HCT116 (cell line): ENCODE measurements around the gene RAPGEF2. TPM values are rescaled to one million over a fixed set of nuclear protein-coding genes. Genes with fewer than 3 reads are reported as not detected.

Experiments used
- ATAC-seq: fragments of 200-7000 bp; cut with Tn5 transposase; 2 replicates; pipeline ENCODE4 v1.9.1; 2020; ENCODE audit warnings: mild to moderate bottlenecking, moderate library complexity
- BruUV-seq: library from RNA; stranded (reverse); fragments of 400-500 nt; replicated peaks from 2 replicates; lab custom pipeline; 2021; lab: Mats Ljungman, UMichigan
- CTCF ChIA-PET: fragments of 300-600 bp; sonication (Branson Sonifier 250); formaldehyde crosslinking; loops from one replicate; lab custom pipeline; 2021; ENCODE audit warnings: antibody characterized with exemption; lab: Charles Lee
- POLR2A ChIA-PET: fragments of 300-600, 350-600 bp; sonication (Branson Sonifier 250); formaldehyde crosslinking; loops from one replicate; lab custom pipeline; 2021; ENCODE audit warnings: antibody characterized with exemption; lab: Charles Lee
- RAD21 ChIA-PET, 2 experiments: fragments of 300-600 bp; sonication (Branson Sonifier 250); formaldehyde crosslinking; loops; one replicate each; lab custom pipeline; 2023; ENCODE audit warnings: low total read pairs in 2 of 2; ENCODE audit not compliant: uncharacterized antibody in 2 of 2, unreplicated experiment in 2 of 2, low non-redundant PET in 1 of 2; lab: Charles Lee
- DNase-seq: peaks from one replicate; pipeline ENCODE4 v3.0.0-alpha.2; 2010; ENCODE audit warnings: low read depth, low spot score
- H2AFZ ChIP-seq: fragments of 200-600 bp; shearing (Covaris generic), sonication (generic); 2 replicates; pipeline ENCODE4 v1.6.1; 2017; ENCODE audit warnings: low read depth, mixed run types, mixed read lengths, antibody characterized with exemption, low read length; ENCODE audit not compliant: poor library complexity, severe bottlenecking
- H3K27ac ChIP-seq: 2 replicates; pipeline ENCODE4 v1.5.1; 2012; ENCODE audit warnings: low read depth, low read length
- H3K27me3 ChIP-seq: fragments of 200-600 bp; sonication (generic); 2 replicates; pipeline ENCODE4 v1.6.1; 2016; ENCODE audit warnings: mixed run types, low read length, mixed read lengths; ENCODE audit not compliant: insufficient read depth
- H3K36me3 ChIP-seq, 2 experiments: fragments of 200-500 bp in 1 of 2; fragments of 200-600 bp in 1 of 2; sonication (Bioruptor generic) in 1 of 2; sonication (generic) in 1 of 2; 2 replicates each; pipeline versions ENCODE4 v1.5.1 to v1.6.1; 2014 to 2016; ENCODE audit warnings: low read length in 2 of 2, inconsistent platforms in 1 of 2, mixed read lengths in 1 of 2, mixed run types in 1 of 2; ENCODE audit not compliant: insufficient read depth in 2 of 2, control insufficient read depth in 1 of 2
- H3K4me1 ChIP-seq, 2 experiments: fragments of 200-600 bp in 1 of 2; sonication (generic) in 1 of 2; 2 replicates each; pipeline versions ENCODE4 v1.5.1 to v1.6.1; 2012 to 2017; ENCODE audit warnings: low read length in 2 of 2, inconsistent platforms in 1 of 2, mild to moderate bottlenecking in 1 of 2, mixed read lengths in 1 of 2, mixed run types in 1 of 2, moderate library complexity in 1 of 2; ENCODE audit not compliant: insufficient read depth in 2 of 2, control insufficient read depth in 1 of 2
- H3K4me2 ChIP-seq: fragments of 200-600 bp; sonication (generic); 2 replicates; pipeline ENCODE4 v1.6.1; 2017; ENCODE audit warnings: mixed run types, low read length, mixed read lengths
- H3K4me3 ChIP-seq, 2 experiments: fragments of 200-600 bp in 1 of 2; sonication (generic) in 1 of 2; replicated peaks in 1 of 2; 2 replicates each; pipeline ENCODE4 v1.5.1; 2011 to 2016; ENCODE audit warnings: low read length in 2 of 2, control low read depth in 1 of 2, low read depth in 1 of 2, mild to moderate bottlenecking in 1 of 2, mixed read lengths in 1 of 2, mixed run types in 1 of 2
- H3K79me2 ChIP-seq: fragments of 200-600 bp; sonication (generic); 2 replicates; pipeline ENCODE4 v1.6.1; 2017; ENCODE audit warnings: mild to moderate bottlenecking, mixed run types, low read length, moderate library complexity, mixed read lengths; ENCODE audit not compliant: insufficient read depth
- H3K9ac ChIP-seq: fragments of 200-600 bp; sonication (generic); 2 replicates; pipeline ENCODE4 v1.6.1; 2016; ENCODE audit warnings: low read length, mixed read lengths
- H3K9me2 ChIP-seq: fragments of 200-600 bp; sonication (generic), shearing (Covaris generic); 2 replicates; pipeline ENCODE4 v1.6.1; 2017; ENCODE audit warnings: mixed run types, mild to moderate bottlenecking, moderate library complexity; ENCODE audit not compliant: insufficient read depth
- H3K9me3 ChIP-seq, 2 experiments: fragments of 200-500 bp in 1 of 2; fragments of 200-600 bp in 1 of 2; sonication (Bioruptor generic) in 1 of 2; sonication (generic) in 1 of 2; 2 replicates each; pipeline ENCODE4 v1.6.1; 2014 to 2017; ENCODE audit warnings: low read length in 2 of 2, mixed read lengths in 2 of 2, inconsistent platforms in 1 of 2, low read depth in 1 of 2, mild to moderate bottlenecking in 1 of 2, mixed run types in 1 of 2, moderate library complexity in 1 of 2; ENCODE audit not compliant: control insufficient read depth in 1 of 2, insufficient read depth in 1 of 2
- H4K20me1 ChIP-seq: fragments of 200-600 bp; sonication (generic), shearing (Covaris generic); 2 replicates; pipeline ENCODE4 v1.6.1; 2017; ENCODE audit warnings: mixed run types, mild to moderate bottlenecking, moderate library complexity; ENCODE audit not compliant: insufficient read depth
- CBX3 ChIP-seq: IDR thresholded peaks from 2 replicates; pipeline ENCODE4 v1.6.1; 2012; ENCODE audit warnings: low read depth
- CEBPB ChIP-seq: IDR thresholded peaks from 2 replicates; pipeline ENCODE4 v1.6.1; 2012; ENCODE audit warnings: low read depth
- EGR1 ChIP-seq: IDR thresholded peaks from 2 replicates; pipeline ENCODE4 v1.6.1; 2012; ENCODE audit warnings: low read depth
- EZH2phosphoT487 ChIP-seq: fragments of 200-600 bp; IDR thresholded peaks from 2 replicates; pipeline ENCODE4 v1.6.1; 2018; ENCODE audit warnings: antibody characterized with exemption, borderline replicate concordance
- FOSL1 ChIP-seq: IDR thresholded peaks from 2 replicates; pipeline ENCODE4 v1.6.1; 2012; ENCODE audit warnings: low read depth
- JUND ChIP-seq: IDR thresholded peaks from 2 replicates; pipeline ENCODE4 v1.6.1; 2012
- POLR2A ChIP-seq: IDR thresholded peaks from 2 replicates; pipeline ENCODE4 v1.7.0; 2011; ENCODE audit warnings: borderline replicate concordance; ENCODE audit not compliant: insufficient read depth, insufficient read length; ENCODE audit errors: extremely low read depth
- POLR2AphosphoS5 ChIP-seq: IDR thresholded peaks from 2 replicates; pipeline ENCODE4 v1.6.1; 2011; ENCODE audit warnings: mild to moderate bottlenecking, low read depth, low read length, moderate library complexity
- RAD21 ChIP-seq: IDR thresholded peaks from 2 replicates; pipeline ENCODE4 v1.6.1; 2012; ENCODE audit warnings: low read depth, mild to moderate bottlenecking
- SIN3A ChIP-seq: IDR thresholded peaks from 2 replicates; pipeline ENCODE4 v1.6.1; 2012; ENCODE audit warnings: low read depth
- SP1 ChIP-seq: IDR thresholded peaks from 2 replicates; pipeline ENCODE4 v1.6.1; 2012; ENCODE audit warnings: low read depth
- TCF7L2 ChIP-seq: IDR thresholded peaks from 2 replicates; pipeline ENCODE4 v1.7.0; 2011; ENCODE audit warnings: borderline replicate concordance, inconsistent platforms; ENCODE audit not compliant: insufficient read depth, insufficient read length; ENCODE audit errors: extremely low read depth
- YY1 ChIP-seq: IDR thresholded peaks from 2 replicates; pipeline ENCODE4 v1.6.1; 2011; ENCODE audit warnings: low read length, low read depth, moderate library complexity, mild to moderate bottlenecking; ENCODE audit not compliant: insufficient replicate concordance; ENCODE audit errors: extremely low read depth
- ZNF274 ChIP-seq: fragments of 200-500 bp; sonication (Bioruptor generic); IDR thresholded peaks from 2 replicates; pipeline ENCODE4 v1.6.1; 2014; ENCODE audit warnings: mild to moderate bottlenecking, low read depth, low read length, inconsistent platforms
- intact Hi-C: fragments of 100-400 bp; cut with micrococcal nuclease; formaldehyde crosslinking; loops from 2 replicates; pipeline ENCODE4 v1.10.0; 2022
- total RNA-seq: library from RNA; stranded (reverse); gene quantifications from one replicate; pipeline ENCODE4 v1.2.1, GENCODE V29; 2021; ENCODE audit not compliant: unreplicated experiment
- TF ChIP-seq, protein P1 (sequence below): IDR thresholded peaks from 2 replicates; pipeline ENCODE4 v1.6.1; 2012; ENCODE audit warnings: low read depth
- TF ChIP-seq, protein P2 (sequence below): IDR thresholded peaks from 2 replicates; pipeline ENCODE4 v1.6.1; 2012
- TF ChIP-seq, protein P3 (sequence below): IDR thresholded peaks from 2 replicates; pipeline ENCODE4 v1.6.1; 2012

Gene RAPGEF2
- total RNA-seq, 1 experiment from 2014 or later = 21.2 TPM

DNA sequence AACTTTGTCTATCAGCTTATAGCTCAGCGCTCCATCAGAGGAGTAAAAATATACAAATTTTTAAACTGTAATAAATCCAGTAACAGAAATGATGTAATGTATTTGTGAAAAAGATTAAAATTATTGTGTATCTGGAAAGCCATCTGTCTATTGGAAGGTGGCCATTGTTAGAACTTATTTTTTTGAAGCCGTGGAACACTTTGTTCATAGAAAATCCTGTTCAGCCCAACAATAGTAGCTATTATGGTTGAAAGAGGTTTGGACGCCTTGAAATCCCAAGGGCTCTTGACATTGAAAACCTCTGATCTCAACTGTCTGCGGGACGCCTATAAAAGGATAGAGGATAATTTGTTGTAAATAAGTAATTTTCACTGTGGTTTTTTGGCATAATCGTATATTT, 98.3 kb downstream of the RAPGEF2 start:
- TF ChIP-seq EGR1 (no peak), TCF7L2 (no peak), POLR2A (no peak), SP1 (no peak), ZNF274 (no peak), CBX3 (no peak), JUND (no peak), EZH2phosphoT487 (no peak), YY1 (no peak), POLR2AphosphoS5 (no peak), CEBPB (no peak), RAD21 (no peak), FOSL1 (no peak), SIN3A (no peak)
- TF ChIP-seq, protein P1, sequence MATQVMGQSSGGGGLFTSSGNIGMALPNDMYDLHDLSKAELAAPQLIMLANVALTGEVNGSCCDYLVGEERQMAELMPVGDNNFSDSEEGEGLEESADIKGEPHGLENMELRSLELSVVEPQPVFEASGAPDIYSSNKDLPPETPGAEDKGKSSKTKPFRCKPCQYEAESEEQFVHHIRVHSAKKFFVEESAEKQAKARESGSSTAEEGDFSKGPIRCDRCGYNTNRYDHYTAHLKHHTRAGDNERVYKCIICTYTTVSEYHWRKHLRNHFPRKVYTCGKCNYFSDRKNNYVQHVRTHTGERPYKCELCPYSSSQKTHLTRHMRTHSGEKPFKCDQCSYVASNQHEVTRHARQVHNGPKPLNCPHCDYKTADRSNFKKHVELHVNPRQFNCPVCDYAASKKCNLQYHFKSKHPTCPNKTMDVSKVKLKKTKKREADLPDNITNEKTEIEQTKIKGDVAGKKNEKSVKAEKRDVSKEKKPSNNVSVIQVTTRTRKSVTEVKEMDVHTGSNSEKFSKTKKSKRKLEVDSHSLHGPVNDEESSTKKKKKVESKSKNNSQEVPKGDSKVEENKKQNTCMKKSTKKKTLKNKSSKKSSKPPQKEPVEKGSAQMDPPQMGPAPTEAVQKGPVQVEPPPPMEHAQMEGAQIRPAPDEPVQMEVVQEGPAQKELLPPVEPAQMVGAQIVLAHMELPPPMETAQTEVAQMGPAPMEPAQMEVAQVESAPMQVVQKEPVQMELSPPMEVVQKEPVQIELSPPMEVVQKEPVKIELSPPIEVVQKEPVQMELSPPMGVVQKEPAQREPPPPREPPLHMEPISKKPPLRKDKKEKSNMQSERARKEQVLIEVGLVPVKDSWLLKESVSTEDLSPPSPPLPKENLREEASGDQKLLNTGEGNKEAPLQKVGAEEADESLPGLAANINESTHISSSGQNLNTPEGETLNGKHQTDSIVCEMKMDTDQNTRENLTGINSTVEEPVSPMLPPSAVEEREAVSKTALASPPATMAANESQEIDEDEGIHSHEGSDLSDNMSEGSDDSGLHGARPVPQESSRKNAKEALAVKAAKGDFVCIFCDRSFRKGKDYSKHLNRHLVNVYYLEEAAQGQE = no peak
- TF ChIP-seq, protein P2, sequence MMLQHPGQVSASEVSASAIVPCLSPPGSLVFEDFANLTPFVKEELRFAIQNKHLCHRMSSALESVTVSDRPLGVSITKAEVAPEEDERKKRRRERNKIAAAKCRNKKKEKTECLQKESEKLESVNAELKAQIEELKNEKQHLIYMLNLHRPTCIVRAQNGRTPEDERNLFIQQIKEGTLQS = no peak
- TF ChIP-seq, protein P3, sequence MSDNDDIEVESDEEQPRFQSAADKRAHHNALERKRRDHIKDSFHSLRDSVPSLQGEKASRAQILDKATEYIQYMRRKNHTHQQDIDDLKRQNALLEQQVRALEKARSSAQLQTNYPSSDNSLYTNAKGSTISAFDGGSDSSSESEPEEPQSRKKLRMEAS = no peak
- Histone ChIP-seq H3K27ac (no peak overlapping the region), H3K36me3 (no peaks in the 10 kb centered on the region), H4K20me1 (no peaks in the 10 kb centered on the region), H3K4me1 (no peaks in the 10 kb centered on the region), H3K4me2 (no peak overlapping the region), H3K4me3 (no peak overlapping the region), H3K9me3 (no peaks in the 10 kb centered on the region), H3K79me2 (no peaks in the 10 kb centered on the region), H2AFZ (no peak overlapping the region), H3K9ac (no peak overlapping the region), H3K27me3 (no peaks in the 10 kb centered on the region), H3K9me2 (no peaks in the 10 kb centered on the region)
- DNase-seq (no peak), ATAC-seq (no peak)
- intact Hi-C loops = loop anchor here (5.0 kb wide), 1 partner anchor 939 kb away; no protein-coding TSS in a partner anchor
- POLR2A ChIA-PET = no interaction called here
- BruUV-seq = no TSS peak
- CTCF ChIA-PET = interaction anchor here (0.9 to 1.9 kb wide), 3 partner anchors 9 to 471 kb away, joined by 3 to 11 read pairs (median 4); no protein-coding TSS in a partner anchor
- RAD21 ChIA-PET = no interaction called here
